ENCODE data around the gene LRRC23. TPM values are rescaled to one million over a fixed set of nuclear protein-coding genes. Genes with fewer than 3 reads are reported as not detected.
A peak's percentile ranks its signal among the peaks of the same experiment; 100 is the strongest.
"Not testable (repeated sequence)": the region's sequence is repeated elsewhere in the genome, so short reads cannot be mapped to it uniquely, and the experiment has no call there.

The LRRC23 gene
- total RNA-seq, 1 donor from 2014 or later: 4.2 TPM

GRCh38 chr12:6872073-6873048 lies 32.3 kb upstream of the LRRC23 start:
- DNase-seq (ENCODE audit: low spot score): peak; percentile 93

- peak; percentile 99 for DNase-seq (ENCODE audit: low spot score)
Observed at GRCh38 chr12:6873094-6874014, 31.3 kb upstream of the LRRC23 start, which contains the start of gene SPSB2. Gene SPSB2, minus strand, starts transcription at chr12:6873303. Its CDS starts 402 bp downstream, at chr12:6872901.

GRCh38 chr12:6874015-6874368 lies 30.6 kb upstream of the LRRC23 start:
- not testable (repeated sequence) for DNase-seq (ENCODE audit: low spot score)

GRCh38 chr12:6879824-6880223 lies 24.8 kb upstream of the LRRC23 start:
- not testable (repeated sequence) for DNase-seq (ENCODE audit: low spot score)

GRCh38 chr12:6883252-6883651 lies 21.4 kb upstream of the LRRC23 start:
- DNase-seq (ENCODE audit: low spot score): no peak

GRCh38 chr12:6883683-6884082 lies 20.9 kb upstream of the LRRC23 start:
- DNase-seq (ENCODE audit: low spot score): no peak

- DNase-seq (ENCODE audit: low spot score): no peak
Observed at GRCh38 chr12:6884539-6884938, 20.1 kb upstream of the LRRC23 start.

- DNase-seq (ENCODE audit: low spot score): not testable (repeated sequence)
Observed at GRCh38 chr12:6886206-6886999, 18.2 kb upstream of the LRRC23 start.

GRCh38 chr12:6887460-6887859 lies 17.2 kb upstream of the LRRC23 start:
- DNase-seq (ENCODE audit: low spot score): no peak

GRCh38 chr12:6888360-6888759 lies 16.3 kb upstream of the LRRC23 start:
- DNase-seq (ENCODE audit: low spot score): no peak

- DNase-seq (ENCODE audit: low spot score): not testable (repeated sequence)
Observed at GRCh38 chr12:6888794-6889193, 15.8 kb upstream of the LRRC23 start.

GRCh38 chr12:6889775-6890573 lies 14.6 kb upstream of the LRRC23 start:
- not testable (repeated sequence) for DNase-seq (ENCODE audit: low spot score)

- DNase-seq (ENCODE audit: low spot score): peak; percentile 100
Observed at GRCh38 chr12:6890789-6891645, 13.6 kb upstream of the LRRC23 start.

GRCh38 chr12:6891646-6892001 lies 13.0 kb upstream of the LRRC23 start:
- DNase-seq (ENCODE audit: low spot score): no peak

GRCh38 chr12:6892683-6893082 lies 11.9 kb upstream of the LRRC23 start:
- DNase-seq (ENCODE audit: low spot score): not testable (repeated sequence)

- DNase-seq (ENCODE audit: low spot score): no peak
Observed at GRCh38 chr12:6894321-6894720, 10.3 kb upstream of the LRRC23 start.

- no peak for DNase-seq (ENCODE audit: low spot score)
Observed at GRCh38 chr12:6896846-6897435, 7.7 kb upstream of the LRRC23 start.

GRCh38 chr12:6899427-6899826 lies 5.2 kb upstream of the LRRC23 start:
- DNase-seq (ENCODE audit: low spot score): no peak

All from mesenteric fat pad (tissue), 1 donor.